HEK293 (cell line): ENCODE data around the gene SLC51B.

Experiments
- CTCF ChIA-PET: fragments of 350-600 bp; formaldehyde crosslinking; extraction: SDS; loops from one replicate; lab custom pipeline; 2021; ENCODE audit warnings: antibody characterized with exemption; lab: Yijun Ruan, JAX
- POLR2A ChIA-PET: fragments of 300-600 bp; formaldehyde crosslinking; extraction: SDS; loops from one replicate; lab custom pipeline; 2020; ENCODE audit warnings: antibody characterized with exemption, inconsistent platforms; lab: Yijun Ruan, JAX
- H3K27ac ChIP-seq: fragments of 200-500 bp; sonication (Bioruptor generic); 2 replicates; pipeline ENCODE4 v1.5.1; 2014; ENCODE audit warnings: low read depth, low read length, control low read depth, inconsistent platforms; ENCODE audit errors: extremely low read depth
- H3K36me3 ChIP-seq, 2 experiments: fragments of 200-500 bp in 1 of 2; sonication (Bioruptor generic) in 1 of 2; 1 replicate in 1 of 2; 2 replicates in 1 of 2; pipeline ENCODE4 v1.5.1; 2014 to 2017; ENCODE audit warnings: inconsistent platforms in 2 of 2, low read length in 2 of 2; ENCODE audit not compliant: control insufficient read depth in 2 of 2, insufficient read depth in 1 of 2
- H3K4me1 ChIP-seq: fragments of 200-500 bp; sonication (Bioruptor generic); 2 replicates; pipeline ENCODE4 v1.5.1; 2014; ENCODE audit warnings: mild to moderate bottlenecking, low read length, inconsistent platforms; ENCODE audit not compliant: control insufficient read depth, insufficient read depth
- H3K4me3 ChIP-seq: 2 replicates; pipeline ENCODE4 v1.5.1; 2011; ENCODE audit warnings: low read depth, mild to moderate bottlenecking, control low read depth, low read length, moderate library complexity
- H3K9me3 ChIP-seq: fragments of 200-500 bp; sonication (Bioruptor generic); 2 replicates; pipeline ENCODE4 v1.5.1; 2014; ENCODE audit warnings: low read depth, low read length, inconsistent platforms; ENCODE audit not compliant: control insufficient read depth, insufficient read depth
- SCRT1 ChIP-seq: fragments of 450-650 bp; formaldehyde crosslinking; IDR thresholded peaks from 2 replicates; pipeline ENCODE4 v1.5.1; 2016; ENCODE audit warnings: missing biosample characterization, missing genetic modification characterization, borderline replicate concordance
- ZNF10 ChIP-seq: fragments of 450-650 bp; formaldehyde crosslinking; IDR thresholded peaks from 2 replicates; pipeline ENCODE4 v1.5.1; 2017; ENCODE audit warnings: missing biosample characterization, missing genetic modification characterization
- ZNF214 ChIP-seq: fragments of 450-650 bp; formaldehyde crosslinking; IDR thresholded peaks from 2 replicates; pipeline ENCODE4 v1.5.1; 2017; ENCODE audit warnings: missing biosample characterization, mild to moderate bottlenecking, missing genetic modification characterization, borderline replicate concordance
- ZNF341 ChIP-seq: fragments of 450-650 bp; formaldehyde crosslinking; IDR thresholded peaks from 2 replicates; pipeline ENCODE4; 2016; ENCODE audit warnings: low read depth, missing biosample characterization, missing genetic modification characterization
- ZNF350 ChIP-seq: fragments of 450-650 bp; formaldehyde crosslinking; IDR thresholded peaks from 2 replicates; pipeline ENCODE4 v1.5.0; 2017; ENCODE audit warnings: missing biosample characterization, mild to moderate bottlenecking, missing genetic modification characterization
- ZNF658 ChIP-seq: fragments of 450-650 bp; formaldehyde crosslinking; IDR thresholded peaks from 2 replicates; pipeline ENCODE4; 2016; ENCODE audit warnings: missing biosample characterization, missing genetic modification characterization
- ZNF670 ChIP-seq: fragments of 450-650 bp; formaldehyde crosslinking; IDR thresholded peaks from 2 replicates; pipeline ENCODE4 v1.5.1; 2016; ENCODE audit warnings: missing biosample characterization, missing genetic modification characterization, low read depth
- ZNF776 ChIP-seq: fragments of 450-650 bp; formaldehyde crosslinking; IDR thresholded peaks from 2 replicates; pipeline ENCODE4 v1.5.0; 2017; ENCODE audit warnings: missing biosample characterization, missing genetic modification characterization, borderline replicate concordance
- ZSCAN5A ChIP-seq: fragments of 450-650 bp; formaldehyde crosslinking; IDR thresholded peaks from 2 replicates; pipeline ENCODE4 v1.5.1; 2016; ENCODE audit warnings: missing biosample characterization, missing genetic modification characterization
- TF ChIP-seq, protein P1 (sequence below): fragments of 450-650 bp; formaldehyde crosslinking; optimal IDR thresholded peaks from 2 replicates; pipeline ENCODE3; 2016; ENCODE audit warnings: missing biosample characterization, mild to moderate bottlenecking, missing genetic modification characterization

SLC51B gene

GRCh38 chr15:65102912-65103311, 57.7 kb downstream of the SLC51B start:
- peaks cover 0 to 45% of the 10 kb centered on the region in 2 experiments; a peak in 2 of 3 replicates for H3K36me3 ChIP-seq
- ChIA-PET CTCF (interaction anchor here (0.8 to 1.8 kb wide), 7 partner anchors 15 to 195 kb away, joined by 3 to 6 read pairs (median 4); no protein-coding TSS in a partner anchor), POLR2A (no interaction called here)
- TF ChIP-seq, protein P1, sequence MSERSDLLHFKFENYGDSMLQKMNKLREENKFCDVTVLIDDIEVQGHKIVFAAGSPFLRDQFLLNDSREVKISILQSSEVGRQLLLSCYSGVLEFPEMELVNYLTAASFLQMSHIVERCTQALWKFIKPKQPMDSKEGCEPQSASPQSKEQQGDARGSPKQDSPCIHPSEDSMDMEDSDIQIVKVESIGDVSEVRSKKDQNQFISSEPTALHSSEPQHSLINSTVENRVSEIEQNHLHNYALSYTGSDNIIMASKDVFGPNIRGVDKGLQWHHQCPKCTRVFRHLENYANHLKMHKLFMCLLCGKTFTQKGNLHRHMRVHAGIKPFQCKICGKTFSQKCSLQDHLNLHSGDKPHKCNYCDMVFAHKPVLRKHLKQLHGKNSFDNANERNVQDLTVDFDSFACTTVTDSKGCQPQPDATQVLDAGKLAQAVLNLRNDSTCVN (tag by site-specific recombination) = no peak
- TF ChIP-seq ZNF341 = no peak
- no peak for TF ChIP-seq ZNF776 (tag by site-specific recombination)
- TF ChIP-seq ZNF658 (tag by site-specific recombination) = no peak
- TF ChIP-seq ZNF670 = no peak
- TF ChIP-seq ZNF214 = no peak
- no peak for TF ChIP-seq SCRT1 (tag by site-specific recombination)
- TF ChIP-seq ZSCAN5A = no peak
- TF ChIP-seq ZNF350 (tag by site-specific recombination) = no peak
- no peak for TF ChIP-seq ZNF10 (tag by site-specific recombination)
- H3K4me3 ChIP-seq = no peak overlapping the region
- no peaks in the 10 kb centered on the region for H3K4me1 ChIP-seq
- no peaks in the 10 kb centered on the region for H3K9me3 ChIP-seq
- H3K27ac ChIP-seq = no peak overlapping the region
